ENCODE measurements around the gene ZNF699.
"Not testable (repeated sequence)": the region's sequence is repeated elsewhere in the genome, so short reads cannot be mapped to it uniquely, and the experiment has no call there.

DNA sequence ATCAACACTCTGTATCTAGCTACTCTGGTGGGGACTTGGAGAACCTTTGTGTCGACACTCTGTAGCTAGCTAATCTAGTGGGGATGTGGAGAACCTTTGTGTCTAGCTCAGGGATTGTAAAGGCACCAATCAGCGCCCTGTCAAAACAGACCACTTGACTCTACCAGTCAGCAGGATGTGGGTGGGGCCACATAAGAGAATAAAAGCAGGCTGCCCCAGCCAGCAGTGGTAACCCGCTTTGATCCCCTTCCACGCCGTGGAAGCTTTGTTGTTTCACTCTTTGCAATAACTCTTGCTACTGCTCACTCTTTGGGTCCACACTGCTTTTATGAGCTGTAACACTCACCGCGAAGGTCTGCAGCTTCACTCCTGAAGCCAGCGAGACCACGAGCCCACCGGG lies 12.6 kb upstream of the ZNF699 start:
- TF ChIP-seq, protein P1, sequence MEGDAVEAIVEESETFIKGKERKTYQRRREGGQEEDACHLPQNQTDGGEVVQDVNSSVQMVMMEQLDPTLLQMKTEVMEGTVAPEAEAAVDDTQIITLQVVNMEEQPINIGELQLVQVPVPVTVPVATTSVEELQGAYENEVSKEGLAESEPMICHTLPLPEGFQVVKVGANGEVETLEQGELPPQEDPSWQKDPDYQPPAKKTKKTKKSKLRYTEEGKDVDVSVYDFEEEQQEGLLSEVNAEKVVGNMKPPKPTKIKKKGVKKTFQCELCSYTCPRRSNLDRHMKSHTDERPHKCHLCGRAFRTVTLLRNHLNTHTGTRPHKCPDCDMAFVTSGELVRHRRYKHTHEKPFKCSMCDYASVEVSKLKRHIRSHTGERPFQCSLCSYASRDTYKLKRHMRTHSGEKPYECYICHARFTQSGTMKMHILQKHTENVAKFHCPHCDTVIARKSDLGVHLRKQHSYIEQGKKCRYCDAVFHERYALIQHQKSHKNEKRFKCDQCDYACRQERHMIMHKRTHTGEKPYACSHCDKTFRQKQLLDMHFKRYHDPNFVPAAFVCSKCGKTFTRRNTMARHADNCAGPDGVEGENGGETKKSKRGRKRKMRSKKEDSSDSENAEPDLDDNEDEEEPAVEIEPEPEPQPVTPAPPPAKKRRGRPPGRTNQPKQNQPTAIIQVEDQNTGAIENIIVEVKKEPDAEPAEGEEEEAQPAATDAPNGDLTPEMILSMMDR (IDR thresholded peaks at IDR 0.05), result not testable (repeated sequence)
- TF ChIP-seq POLR2A, POLR2AphosphoS5 (IDR thresholded peaks at IDR 0.05): not testable (repeated sequence)

Data from suprapubic skin (tissue), 4 donors.